GM19328 (cell line): Measurements from ENCODE around the gene TMEM242.

Source experiments
- ATAC-seq: cut with Tn5 transposase; IDR thresholded peaks from one replicate; pipeline ENCODE4 v1.9.1; 2021; ENCODE audit warnings: mild to moderate bottlenecking, moderate library complexity; ENCODE audit not compliant: unreplicated experiment

The TMEM242 gene

GRCh38 chr6:157255079-157255478 lies 68.2 kb downstream of the TMEM242 start:
- ATAC-seq = no peak

GRCh38 chr6:157254538-157254937 lies 68.8 kb downstream of the TMEM242 start:
- ATAC-seq = no peak

- no peak for ATAC-seq
Measured at GRCh38 chr6:157253699-157254098, 69.6 kb downstream of the TMEM242 start.

- ATAC-seq = no peak
Measured at GRCh38 chr6:157253017-157253416, 70.3 kb downstream of the TMEM242 start.

GRCh38 chr6:157251586-157252247 lies 71.6 kb downstream of the TMEM242 start:
- no peak for ATAC-seq

GRCh38 chr6:157249826-157250225 lies 73.5 kb downstream of the TMEM242 start:
- ATAC-seq = no peak

- no peak for ATAC-seq
Measured at GRCh38 chr6:157248264-157248663, 75.1 kb downstream of the TMEM242 start.

GRCh38 chr6:157246771-157247484 lies 76.4 kb downstream of the TMEM242 start:
- no peak for ATAC-seq

GRCh38 chr6:157246048-157246630 lies 77.2 kb downstream of the TMEM242 start:
- no peak for ATAC-seq

- no peak for ATAC-seq
Measured at GRCh38 chr6:157245436-157245835, 77.9 kb downstream of the TMEM242 start.

GRCh38 chr6:157244780-157245179 lies 78.5 kb downstream of the TMEM242 start:
- ATAC-seq = no peak

GRCh38 chr6:157244175-157244574 lies 79.1 kb downstream of the TMEM242 start:
- no peak for ATAC-seq

GRCh38 chr6:157242791-157243190 lies 80.5 kb downstream of the TMEM242 start:
- ATAC-seq = no peak

- ATAC-seq = no peak
Measured at GRCh38 chr6:157240960-157241311, 82.4 kb downstream of the TMEM242 start.

GRCh38 chr6:157240059-157240959 lies 83.0 kb downstream of the TMEM242 start:
- no peak for ATAC-seq

GRCh38 chr6:157239671-157240058 lies 83.7 kb downstream of the TMEM242 start:
- ATAC-seq = no peak
